Spleen (tissue), 7 donors: ENCODE data around the gene FOXL3.

Source experiments
- POLR2A ChIP-seq, 3 donors: fragments of 450-650 bp; IDR thresholded peaks; one replicate each; pipeline ENCODE4 v1.5.1; 2017; ENCODE audit warnings: antibody characterized with exemption in 3 of 3, mild to moderate bottlenecking in 1 of 3
- POLR2AphosphoS5 ChIP-seq, 3 donors: sonication (generic); formaldehyde crosslinking; IDR thresholded peaks; one replicate each; pipeline ENCODE4 v1.5.1; 2017; ENCODE audit warnings: antibody characterized with exemption in 3 of 3
- TF ChIP-seq, protein P1 (sequence below), 11 experiments: fragments of 200-600 bp in 7 of 11; fragments of 450-650 bp in 4 of 11; sonication (generic) in 4 of 11; IDR thresholded peaks in 8 of 11; conservative IDR thresholded peaks in 3 of 11; 1 replicate in 7 of 11; 2 replicates in 4 of 11; pipeline versions ENCODE4 v1.4.0 to v1.8.0; 2016 to 2021; ENCODE audit warnings: antibody characterized with exemption in 11 of 11, inconsistent platforms in 4 of 11, mild to moderate bottlenecking in 1 of 11
- donor health status: DM: no; HTN: no; CAD: no; lungs with moderate emphysema.
- donor health status: DM: no; HTN: no; CAD: no.
- donor health status: DM: no; HTN: no; CAD: no.

DNA sequence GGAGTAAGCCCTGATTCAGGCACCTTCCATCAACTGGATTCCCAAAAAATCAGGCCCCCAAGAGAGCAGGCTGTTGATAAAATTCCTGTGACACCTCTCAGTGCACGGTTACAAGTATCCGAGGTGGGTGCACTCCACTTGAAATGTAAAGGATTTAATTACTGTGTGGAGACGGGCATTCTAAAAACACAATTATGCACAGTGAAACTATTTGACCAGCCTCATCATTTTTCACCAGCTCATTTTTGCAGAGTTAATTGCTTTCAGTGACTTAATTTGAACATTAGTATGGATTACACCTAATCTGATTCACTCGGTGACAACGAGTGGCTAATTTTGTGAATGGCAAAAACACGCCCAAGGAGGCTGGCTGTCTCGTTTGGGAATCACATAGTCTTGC lies 2.3 kb downstream of the FOXL3 start:
- TF ChIP-seq, protein P1, sequence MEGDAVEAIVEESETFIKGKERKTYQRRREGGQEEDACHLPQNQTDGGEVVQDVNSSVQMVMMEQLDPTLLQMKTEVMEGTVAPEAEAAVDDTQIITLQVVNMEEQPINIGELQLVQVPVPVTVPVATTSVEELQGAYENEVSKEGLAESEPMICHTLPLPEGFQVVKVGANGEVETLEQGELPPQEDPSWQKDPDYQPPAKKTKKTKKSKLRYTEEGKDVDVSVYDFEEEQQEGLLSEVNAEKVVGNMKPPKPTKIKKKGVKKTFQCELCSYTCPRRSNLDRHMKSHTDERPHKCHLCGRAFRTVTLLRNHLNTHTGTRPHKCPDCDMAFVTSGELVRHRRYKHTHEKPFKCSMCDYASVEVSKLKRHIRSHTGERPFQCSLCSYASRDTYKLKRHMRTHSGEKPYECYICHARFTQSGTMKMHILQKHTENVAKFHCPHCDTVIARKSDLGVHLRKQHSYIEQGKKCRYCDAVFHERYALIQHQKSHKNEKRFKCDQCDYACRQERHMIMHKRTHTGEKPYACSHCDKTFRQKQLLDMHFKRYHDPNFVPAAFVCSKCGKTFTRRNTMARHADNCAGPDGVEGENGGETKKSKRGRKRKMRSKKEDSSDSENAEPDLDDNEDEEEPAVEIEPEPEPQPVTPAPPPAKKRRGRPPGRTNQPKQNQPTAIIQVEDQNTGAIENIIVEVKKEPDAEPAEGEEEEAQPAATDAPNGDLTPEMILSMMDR (IDR thresholded peaks at IDR 0.05 in 8 of 11, conservative IDR thresholded peaks at IDR 0.05 in 3 of 11), result no peak
- TF ChIP-seq POLR2A (IDR thresholded peaks at IDR 0.05) (no peak), POLR2AphosphoS5 (IDR thresholded peaks at IDR 0.05) (no peak)
